ENCODE results near the gene KNOP1.

The KNOP1 gene, protein sequence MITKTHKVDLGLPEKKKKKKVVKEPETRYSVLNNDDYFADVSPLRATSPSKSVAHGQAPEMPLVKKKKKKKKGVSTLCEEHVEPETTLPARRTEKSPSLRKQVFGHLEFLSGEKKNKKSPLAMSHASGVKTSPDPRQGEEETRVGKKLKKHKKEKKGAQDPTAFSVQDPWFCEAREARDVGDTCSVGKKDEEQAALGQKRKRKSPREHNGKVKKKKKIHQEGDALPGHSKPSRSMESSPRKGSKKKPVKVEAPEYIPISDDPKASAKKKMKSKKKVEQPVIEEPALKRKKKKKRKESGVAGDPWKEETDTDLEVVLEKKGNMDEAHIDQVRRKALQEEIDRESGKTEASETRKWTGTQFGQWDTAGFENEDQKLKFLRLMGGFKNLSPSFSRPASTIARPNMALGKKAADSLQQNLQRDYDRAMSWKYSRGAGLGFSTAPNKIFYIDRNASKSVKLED

DNA sequence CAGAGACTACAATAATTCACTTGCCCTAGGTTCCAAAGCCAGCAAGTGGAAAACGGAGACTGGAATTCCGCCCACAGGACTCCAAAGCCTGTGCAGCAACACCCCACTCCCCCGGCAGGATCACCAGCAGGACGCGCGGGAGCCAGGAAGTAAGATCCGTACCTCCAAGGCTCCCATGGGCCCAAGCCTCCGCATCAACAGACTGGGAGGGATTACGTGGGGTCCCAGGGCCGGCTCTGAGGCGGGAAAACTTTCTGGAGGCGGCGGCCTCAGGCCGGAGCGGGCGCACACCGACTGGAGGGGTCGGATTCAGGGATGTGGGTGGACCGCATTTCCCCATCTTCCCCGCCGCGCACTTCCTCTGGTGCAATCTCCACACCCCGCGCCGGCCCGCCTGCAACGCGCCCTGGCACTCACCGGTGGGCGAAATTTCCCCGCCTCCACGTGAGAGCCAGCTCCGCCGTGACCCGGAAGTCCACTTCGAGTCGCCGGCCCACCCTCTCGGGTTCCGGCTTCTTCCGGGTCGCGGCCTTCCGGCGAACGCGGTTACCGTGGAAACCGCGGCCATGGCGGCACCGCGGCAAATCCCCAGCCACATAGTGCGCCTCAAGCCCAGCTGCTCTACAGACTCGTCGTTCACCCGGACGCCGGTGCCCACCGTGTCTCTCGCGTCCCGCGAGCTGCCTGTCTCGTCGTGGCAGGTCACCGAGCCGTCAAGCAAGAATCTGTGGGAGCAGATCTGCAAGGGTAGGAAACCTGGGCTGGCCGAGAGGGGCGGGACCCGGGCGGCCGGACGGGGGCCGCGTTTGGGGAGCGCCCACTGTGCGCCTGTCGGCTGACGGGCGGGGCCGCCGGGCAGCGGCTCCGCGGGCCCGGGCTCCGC, at the start of gene KNOP1, which contains the start of gene IQCK:
Gene KNOP1 (minus strand): TSS at position 487 of the 883 bp plus-strand sequence. CDS start 3,192 bp downstream, outside the sequence.
Gene IQCK (plus strand): TSS at position 531 of the 883 bp plus-strand sequence. CDS start 36 bp downstream, at position 567.
- peak; percentile 85 for DNase-seq

DNA sequence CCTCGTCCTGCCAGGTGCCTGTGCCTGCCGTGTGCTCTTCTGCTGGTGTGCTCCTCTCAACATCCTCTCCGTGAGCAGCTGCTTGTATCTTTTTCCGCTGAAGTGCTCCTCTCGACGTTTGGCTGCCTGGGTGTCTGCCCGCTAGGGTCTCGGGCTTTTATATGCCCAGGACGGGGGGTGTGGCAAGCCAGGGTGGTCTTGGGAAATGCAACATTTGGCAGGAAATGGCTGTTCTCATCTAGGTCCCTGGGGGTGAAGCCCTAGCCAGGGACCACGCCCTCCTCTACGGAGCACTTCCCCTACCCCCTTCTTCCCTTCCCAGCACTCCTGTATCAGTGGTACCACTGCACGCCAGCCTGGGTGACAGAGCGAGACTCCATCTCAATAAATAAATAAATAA, 49.5 kb upstream of the KNOP1 start:
- DNase-seq, result no peak

DNA sequence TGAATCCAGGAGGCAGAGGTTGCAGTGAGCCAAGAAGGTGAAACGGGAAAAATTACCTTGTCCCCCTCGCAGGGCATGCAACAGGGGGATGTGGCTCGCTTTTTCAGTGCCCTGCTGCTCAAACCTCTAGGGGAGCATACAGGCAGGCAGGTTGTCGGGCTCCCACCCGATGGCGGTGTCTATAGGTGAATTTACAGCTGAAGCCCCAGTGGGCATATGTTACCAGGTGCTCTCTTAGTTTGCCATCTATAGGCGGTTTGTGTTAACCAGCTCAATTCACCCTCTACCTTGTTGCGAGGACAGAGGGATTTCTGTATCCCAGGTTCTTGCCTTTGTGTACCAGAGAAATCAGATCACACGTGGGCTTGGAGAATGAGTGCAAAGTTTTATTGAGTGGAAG, 49.0 kb upstream of the KNOP1 start:
- no peak for DNase-seq

DNA sequence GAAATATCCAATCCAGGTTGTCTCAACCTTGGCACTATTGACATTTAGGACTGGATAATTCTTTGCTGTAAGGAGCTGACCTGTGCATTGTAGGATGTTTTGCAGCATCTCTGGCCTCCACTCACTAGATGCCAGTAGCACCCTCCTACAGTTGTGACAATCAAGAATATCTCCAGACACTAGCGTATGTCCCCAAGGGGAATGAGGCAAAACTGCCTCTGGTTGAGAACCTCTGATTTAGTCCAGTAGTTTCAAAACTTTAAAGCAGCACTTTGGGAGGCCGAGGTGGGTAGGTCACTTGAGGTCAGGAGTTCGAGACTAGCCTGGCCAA, 48.5 kb upstream of the KNOP1 start:
- DNase-seq, result no peak

DNA sequence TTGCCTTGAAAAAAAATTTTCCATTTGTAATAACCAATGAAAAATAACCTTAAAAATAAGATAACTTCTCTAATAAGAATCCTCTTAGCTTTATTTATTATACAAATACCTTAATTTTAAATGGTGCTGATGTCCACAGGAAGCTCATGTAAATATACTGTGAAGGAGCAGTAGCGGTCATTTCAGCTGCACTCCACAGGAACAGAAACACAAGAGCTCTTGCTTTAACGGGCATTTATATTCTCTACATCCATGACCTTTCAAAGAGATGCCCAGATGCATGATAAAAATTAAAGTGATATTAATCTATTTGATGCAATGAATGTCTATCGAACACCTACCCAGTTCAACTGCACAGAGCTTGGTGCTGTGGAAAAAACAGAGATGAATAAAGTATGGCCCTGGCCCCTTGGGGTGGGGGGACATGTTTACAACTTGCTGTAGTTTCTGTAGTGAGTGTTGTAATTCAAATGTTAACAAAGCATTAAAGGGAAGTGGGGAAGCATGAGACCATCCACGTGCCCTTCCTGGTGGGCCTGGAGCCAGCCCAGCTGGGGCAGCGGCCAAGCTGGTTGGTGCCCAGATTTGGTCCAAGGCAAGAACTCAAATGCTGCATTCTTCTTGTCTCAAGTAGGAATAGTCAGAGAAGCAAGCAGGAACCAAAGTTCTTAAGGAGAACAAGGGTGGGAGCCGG, 48.0 kb upstream of the KNOP1 start:
- no peak for DNase-seq

DNA sequence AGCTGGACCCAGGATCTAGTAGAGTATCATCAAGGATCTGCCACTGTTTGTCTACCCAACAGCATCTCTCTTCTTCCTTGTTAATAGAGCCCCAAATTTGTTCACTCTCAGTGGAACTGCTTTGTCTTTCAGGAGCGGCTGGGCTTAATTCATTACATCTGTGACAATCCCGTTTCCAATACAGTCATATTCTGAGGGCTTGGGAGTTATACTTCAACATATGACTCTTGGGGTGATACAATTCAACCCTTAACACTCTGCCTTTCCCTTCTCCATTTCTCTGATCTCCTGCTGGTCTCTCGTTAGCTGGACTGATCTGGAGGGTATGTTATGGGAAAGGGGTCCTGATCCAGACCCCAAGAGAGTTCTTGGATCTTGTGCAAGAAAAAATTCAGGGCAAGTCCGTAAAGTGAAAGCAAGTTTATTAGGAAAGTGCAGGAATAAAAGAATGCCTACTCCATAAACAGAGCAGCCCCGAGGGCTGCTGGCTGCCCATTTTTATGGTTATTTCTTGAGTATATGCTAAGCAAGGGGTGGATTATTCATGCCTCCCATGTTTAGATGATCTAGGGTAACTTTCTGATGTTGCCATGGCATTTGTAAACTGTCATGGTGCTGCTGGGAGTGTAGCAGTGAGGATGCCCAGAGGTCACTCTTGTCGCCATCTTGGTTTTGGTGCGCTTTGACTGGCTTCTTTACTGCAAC, 42.5 kb upstream of the KNOP1 start:
- DNase-seq, result no peak

DNA sequence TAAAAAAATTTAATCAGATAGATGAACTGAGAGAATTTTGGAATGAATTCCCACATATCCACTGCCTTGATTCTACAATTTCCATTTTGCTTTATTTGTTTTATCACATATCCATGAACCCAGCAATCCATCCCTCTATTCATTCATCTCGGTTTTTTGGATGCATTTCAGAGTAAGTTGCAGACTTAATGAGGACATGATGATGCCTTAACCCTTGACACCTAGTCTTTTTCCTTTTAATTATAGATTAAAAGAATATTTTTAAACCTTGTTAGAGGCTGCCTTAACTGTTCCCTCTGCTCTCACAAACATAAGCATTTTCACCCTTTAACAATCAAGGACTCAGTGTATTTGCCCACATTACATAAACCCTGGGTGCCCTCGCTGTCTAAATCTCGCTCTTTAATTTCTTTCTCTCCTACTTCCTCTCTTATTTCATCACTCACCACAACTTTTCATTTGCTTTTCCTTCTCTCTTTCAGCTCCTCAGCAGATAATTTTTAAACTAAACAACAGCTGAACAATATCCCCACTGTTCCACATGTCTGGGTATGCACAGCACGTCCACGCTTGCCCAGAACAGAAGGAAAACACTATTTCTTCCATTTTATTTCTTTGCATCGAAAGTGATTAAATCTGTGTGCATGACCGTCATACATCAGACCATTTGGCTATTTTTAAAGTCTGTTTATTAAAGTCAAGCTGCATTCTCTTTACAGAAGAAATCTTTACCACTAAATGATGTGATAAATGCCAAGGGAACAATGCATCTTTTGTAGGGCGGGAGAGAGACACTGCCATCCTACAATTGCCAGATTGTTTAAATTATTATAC, 40.0 kb upstream of the KNOP1 start:
- no peak for DNase-seq

DNA sequence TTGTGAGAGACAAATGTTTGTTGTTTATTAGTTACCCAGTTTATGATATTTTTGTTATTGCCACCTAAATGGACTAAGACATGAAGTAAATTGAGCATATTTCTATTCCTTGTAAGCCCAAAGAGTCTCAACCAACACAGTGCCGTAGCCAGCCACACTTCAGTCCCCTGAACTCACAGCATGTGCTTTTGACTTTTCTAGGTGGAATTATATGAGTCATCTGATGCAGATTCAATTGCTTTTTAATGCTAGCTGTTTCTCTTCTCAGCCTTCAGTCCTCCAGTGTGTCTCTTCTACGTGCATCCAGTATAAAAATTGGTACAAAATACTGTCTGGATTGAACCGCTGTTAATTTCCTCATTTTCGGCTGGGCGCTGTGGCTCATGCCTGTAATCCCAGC, 39.0 kb upstream of the KNOP1 start:
- DNase-seq, result no peak

DNA sequence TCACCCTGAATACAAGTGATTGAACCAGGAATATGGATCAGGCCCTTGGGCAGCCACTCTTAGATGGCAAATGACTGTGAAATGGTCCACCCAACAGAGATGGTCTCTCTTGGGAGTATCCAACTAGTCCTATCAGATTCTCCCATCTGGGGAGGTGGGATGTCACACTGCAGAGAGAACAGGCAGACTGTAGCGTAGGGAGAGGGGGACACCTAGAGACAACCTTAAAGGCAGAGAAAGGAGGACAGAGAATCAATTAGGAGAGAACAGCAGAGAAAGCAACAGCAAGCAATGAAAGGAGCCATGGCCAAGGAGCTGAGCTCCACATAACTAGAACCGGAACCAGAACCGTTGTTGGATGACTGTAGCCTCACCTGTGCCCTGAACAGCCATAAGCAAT, 37.2 kb upstream of the KNOP1 start:
- no peak for DNase-seq

DNA sequence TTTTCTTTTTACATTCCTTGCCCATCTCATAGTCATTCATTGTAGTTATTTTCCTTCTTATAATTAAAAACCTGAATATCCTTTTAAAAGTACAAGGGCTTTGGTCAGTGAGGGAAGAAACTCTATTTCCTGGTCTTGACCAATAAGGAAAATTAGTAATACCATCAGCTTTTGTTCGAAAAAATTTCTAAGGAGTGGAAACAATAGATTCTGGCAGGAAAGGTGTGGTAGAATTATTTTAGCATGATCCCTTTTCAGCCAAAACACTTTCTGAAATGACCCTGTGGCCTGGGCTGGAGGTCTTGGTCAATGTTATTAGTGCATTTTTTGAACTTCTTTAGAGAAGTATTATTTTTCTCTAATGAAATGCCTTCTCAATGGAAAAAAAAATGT, 36.6 kb upstream of the KNOP1 start:
- DNase-seq, result no peak

DNA sequence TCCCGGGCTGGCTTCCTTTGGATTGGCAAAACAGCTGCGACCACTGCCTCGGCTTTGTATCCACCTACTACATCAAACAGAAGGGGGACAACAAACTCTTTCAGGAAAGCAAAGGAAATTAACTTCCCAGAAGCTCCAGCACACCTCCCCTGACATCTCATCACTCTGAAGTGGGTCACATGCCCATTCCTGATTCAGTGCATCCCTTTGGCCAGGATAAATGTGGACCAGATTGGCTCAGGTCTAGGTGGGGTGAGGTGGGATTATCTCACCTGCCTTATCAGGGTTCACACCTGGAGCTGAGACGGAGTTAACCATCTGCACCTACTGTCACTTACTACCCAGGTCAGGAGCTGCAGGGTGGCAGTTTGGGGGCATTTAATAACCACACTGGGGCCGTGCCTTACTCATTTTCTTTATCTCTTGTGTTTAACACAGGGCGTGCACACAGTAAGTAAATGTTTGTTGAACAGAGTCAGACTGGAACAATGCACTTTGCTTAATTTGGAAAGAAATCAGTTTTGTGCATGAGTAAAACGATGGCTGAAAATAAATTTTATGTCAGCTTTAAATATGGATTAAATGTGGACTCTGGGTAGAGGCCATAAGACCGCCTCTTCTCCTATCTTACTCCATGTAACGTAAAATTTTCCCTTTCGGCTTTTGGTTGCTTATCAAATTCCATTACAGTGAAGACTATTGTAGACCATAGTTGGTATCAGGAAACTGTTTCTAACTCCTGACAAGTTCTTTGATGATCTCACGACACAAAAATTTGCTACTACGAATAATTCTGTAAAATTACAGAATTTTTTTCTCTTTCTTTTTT, 36.0 kb upstream of the KNOP1 start:
- DNase-seq, result no peak

DNA sequence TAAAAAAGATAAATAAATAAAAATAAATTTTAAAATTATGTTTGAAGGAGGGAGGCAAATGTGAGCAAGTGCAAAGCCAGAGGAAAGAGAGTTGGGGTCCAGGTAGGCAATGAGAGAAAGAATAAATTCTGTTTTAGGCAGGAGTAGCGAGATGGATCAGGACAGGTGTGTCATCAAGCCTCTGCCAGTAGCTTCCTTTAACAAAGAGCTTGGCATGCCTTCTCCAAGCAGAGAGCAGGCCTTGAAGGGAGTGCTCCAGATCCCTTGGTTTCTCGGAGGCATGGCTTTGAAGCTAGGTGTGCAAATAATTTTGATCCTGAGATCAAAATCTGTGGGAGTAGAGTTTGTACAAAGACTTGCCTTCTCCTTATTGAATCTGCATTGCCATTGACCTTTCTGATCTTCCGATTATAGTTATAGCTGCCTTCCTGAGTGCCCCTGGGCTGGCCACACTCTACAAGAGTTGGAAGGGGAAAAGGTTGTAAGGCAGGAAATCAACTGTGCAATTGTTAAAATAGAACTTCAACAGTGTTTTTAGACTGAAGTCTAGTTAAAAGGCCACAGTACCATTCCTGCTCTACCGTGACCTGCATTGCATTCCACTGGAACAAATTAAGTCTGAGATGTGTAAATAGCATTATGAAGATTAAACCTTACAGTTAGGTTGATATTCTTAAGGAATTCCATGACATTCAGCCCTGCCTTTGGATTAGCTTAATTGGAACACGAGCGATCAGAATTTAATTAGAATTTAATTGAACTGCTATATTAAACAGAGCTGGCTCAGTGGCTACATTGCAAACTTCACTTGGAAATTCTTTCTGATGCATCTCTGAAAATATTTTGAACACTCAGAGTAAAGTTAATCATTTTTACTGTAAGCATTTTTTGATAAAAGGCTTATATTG, 33.7 kb upstream of the KNOP1 start:
- no peak for DNase-seq

DNA sequence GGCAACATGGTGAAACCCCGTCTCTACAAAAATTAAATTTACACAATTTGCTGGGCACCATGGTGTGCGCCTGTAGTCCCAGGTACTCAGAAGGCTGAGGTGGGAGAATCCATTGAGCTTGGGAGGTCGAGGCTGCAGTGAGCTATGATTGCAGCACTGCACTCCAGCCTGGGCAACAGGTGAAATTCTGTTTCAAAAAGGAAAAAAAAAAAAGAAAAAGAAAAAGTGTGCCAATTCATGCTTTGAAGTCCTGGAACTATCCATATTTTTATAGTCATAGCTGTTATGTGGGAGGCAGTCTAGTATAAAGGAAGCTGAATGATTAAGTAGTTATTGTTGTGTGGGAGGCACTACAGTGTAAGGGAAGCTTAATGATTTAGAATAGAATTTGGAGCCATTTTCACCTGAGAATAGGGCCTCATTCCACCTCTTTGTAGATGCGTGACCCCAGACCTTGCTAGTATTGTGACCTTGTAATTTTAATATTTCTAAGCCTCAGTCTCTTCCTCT, 31.6 kb upstream of the KNOP1 start:
- no peak for DNase-seq

DNA sequence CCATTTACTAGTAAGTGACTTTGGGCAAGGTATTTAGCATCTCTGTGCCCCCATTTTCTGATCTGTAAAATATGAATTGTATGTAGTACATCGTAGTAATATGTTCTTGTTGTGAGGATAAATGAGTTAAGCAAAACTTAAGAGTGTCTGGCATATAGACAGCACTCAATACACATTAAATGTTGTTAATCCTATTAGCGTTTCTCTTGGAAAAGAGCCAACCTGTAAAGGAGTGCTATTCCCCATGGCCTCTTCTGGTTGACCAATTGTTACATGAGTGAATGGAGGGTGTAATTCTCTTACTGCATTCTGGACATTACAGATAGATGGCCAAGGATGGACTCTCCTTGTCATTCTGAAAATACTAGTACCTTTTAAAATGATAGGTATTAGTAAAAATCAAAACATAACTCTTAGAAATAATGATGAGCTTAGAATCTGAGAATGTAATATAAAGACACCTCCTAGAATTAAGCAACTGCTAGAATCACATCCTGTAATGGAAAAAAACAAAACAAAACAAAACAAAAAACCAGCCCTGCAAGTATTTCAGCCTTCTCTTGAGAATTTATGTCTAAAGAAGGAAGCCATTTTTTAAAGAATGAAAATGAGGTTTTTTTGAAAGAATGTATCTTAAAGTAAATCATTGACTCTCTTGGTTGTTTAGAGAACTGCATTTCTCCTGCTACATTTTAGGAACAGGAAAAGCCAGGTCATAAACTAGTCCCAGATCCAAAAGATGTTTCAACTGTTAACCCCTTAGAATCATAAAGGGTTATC, 30.6 kb upstream of the KNOP1 start:
- DNase-seq, result no peak

DNA sequence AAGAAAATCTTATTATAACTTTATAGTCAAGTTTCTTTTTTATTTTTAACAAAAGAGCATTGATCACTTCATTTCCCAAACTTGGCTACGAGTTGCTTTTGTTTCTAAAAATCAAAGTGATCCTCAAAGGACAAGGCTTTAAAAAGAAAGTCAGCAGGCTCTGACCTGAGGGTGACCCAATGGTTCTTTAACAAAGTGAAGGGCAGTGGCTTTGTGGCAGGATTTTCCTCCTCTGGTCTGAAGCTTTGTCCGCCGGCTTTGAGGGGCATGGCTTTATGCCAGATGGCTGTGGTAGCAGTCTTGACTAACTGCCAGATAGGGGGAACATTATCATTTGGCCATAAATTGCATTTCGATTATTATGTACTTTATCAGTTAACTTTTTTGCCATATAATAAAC, 28.5 kb upstream of the KNOP1 start:
- DNase-seq, result no peak

DNA sequence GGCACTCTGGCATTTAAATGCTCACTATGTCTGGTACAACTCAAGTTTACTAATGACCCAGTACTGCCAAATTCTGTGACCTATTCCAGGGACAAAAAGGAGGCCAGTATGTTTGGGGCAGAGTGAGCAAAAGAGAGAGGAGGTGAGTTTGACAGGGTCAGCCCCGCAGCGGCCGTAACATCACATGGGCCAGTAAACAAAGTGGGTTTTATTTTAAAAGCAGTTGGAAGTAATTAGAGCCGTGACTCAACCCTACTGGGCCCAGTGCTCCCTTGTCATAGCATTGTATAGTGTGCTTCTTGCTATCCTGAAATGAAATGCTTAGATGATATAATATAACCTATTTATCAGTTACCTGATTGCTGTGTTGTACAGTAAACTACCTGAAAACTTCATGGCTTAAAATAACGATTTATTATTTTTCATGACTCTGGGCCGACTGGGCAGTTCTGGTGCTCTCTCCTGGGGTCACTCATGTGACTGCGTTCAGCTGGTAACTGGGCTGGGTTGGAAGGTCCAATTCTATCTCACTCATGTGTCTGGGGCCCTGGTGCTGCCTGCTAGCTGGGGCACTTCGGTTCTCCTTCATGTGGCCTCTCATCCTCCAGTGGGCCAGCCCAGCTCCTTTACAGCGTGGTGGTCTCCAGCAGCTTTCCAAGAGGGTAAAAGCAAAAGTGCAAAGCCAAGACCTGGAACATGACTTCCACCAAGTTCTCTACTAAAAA, 27.4 kb upstream of the KNOP1 start:
- DNase-seq, result no peak

DNA sequence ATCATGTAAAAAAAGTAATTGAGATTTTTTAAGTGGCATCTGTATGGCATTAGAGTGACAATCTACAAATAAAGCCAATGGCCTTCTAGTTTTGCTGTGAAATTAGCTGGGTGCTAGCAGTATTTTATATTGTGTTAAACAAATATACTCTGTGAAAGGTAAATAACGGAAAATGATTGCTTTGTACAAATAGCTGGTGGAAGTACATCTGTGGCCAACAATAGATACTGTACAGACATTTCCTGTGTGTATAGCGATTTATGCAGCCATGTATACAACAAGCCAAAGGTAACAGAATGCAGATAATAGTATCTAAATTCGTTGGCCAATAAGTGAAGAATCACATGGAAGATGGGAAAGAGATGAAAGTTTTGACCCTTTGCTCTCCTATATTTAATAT, 26.6 kb upstream of the KNOP1 start:
- DNase-seq, result no peak

DNA sequence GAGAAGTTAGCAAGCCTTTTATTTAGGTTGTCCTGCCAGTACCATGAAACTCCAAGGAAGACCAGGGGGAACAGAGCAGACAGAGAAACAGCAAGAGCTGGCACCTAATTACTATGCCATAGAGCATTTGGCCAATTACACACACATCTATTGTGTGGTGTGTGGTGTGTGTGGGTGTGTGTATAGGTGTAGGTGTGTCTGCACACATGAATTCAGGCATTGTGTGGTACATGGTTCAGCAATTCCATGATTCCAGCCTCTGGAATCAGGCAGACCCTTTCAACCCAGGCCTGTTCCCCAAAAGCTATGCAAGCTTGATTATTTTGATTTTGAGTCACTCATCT, 25.8 kb upstream of the KNOP1 start:
- no peak for DNase-seq

Measured in activated CD4-positive, alpha-beta T cell treated with anti-CD3 and anti-CD28 coated beads, Interleukin-2, amount 50 U/mL, for 1 hour (primary cell).